ENCODE measurements around the gene PIK3C2G. TPM values are rescaled to one million over a fixed set of nuclear protein-coding genes. Genes with fewer than 3 reads are reported as not detected.
A peak's percentile ranks its signal among the peaks of the same experiment; 100 is the strongest.

The PIK3C2G gene
- total RNA-seq: 1.7 TPM

GRCh38 chr12:18261273-18261672 lies at the start of gene PIK3C2G:
PIK3C2G (plus strand) TSS chr12:18261518; CDS start chr12:18282082, 20,564 bp downstream.
- intact Hi-C loops (cut with DNase I): no loop called here
- no peak within 1 kb of the TSS for H3K27ac ChIP-seq
- H3K36me3 ChIP-seq: no peaks in the 10 kb centered on the region
- no peak for DNase-seq (ENCODE audit: extremely low spot score in 2 of 2)
- no peak within 1 kb of the TSS for H3K4me3 ChIP-seq
- TF ChIP-seq POLR2A (IDR thresholded peaks at IDR 0.05) (no peak), CTCF (IDR thresholded peaks at IDR 0.05) (no peak), POLR2AphosphoS5 (IDR thresholded peaks at IDR 0.05; ENCODE audit: insufficient read depth in 1 of 2, low read depth in 1 of 2) (peak in 1 of 2 donors; percentile 58)
- H3K4me1 ChIP-seq: no peaks in the 10 kb centered on the region
- no peaks in the 10 kb centered on the region for H3K9me3 ChIP-seq
- no peaks in the 10 kb centered on the region for H3K27me3 ChIP-seq

GRCh38 chr12:18217966-18218365 lies 43.4 kb upstream of the PIK3C2G start:
- H3K27me3 ChIP-seq: no peaks in the 10 kb centered on the region
- TF ChIP-seq CTCF (IDR thresholded peaks at IDR 0.05) (no peak), POLR2A (IDR thresholded peaks at IDR 0.05) (no peak), POLR2AphosphoS5 (IDR thresholded peaks at IDR 0.05; ENCODE audit: insufficient read depth in 1 of 2, low read depth in 1 of 2) (no peak)

GRCh38 chr12:18221726-18222125 lies 39.6 kb upstream of the PIK3C2G start:
- intact Hi-C loops (cut with DNase I): no loop called here
- no peaks in the 10 kb centered on the region for H3K27me3 ChIP-seq
- H3K4me3 ChIP-seq: no peak overlapping the region
- no peaks in the 10 kb centered on the region for H3K36me3 ChIP-seq
- no peak for DNase-seq (ENCODE audit: extremely low spot score in 2 of 2)
- TF ChIP-seq POLR2AphosphoS5 (IDR thresholded peaks at IDR 0.05; ENCODE audit: insufficient read depth in 1 of 2, low read depth in 1 of 2) (no peak), CTCF (IDR thresholded peaks at IDR 0.05) (no peak), POLR2A (IDR thresholded peaks at IDR 0.05) (no peak)
- H3K9me3 ChIP-seq: no peaks in the 10 kb centered on the region
- no peak overlapping the region for H3K27ac ChIP-seq
- no peaks in the 10 kb centered on the region for H3K4me1 ChIP-seq

More at GRCh38 chr12:18217966-18218365, 43.4 kb upstream of the PIK3C2G start:
- Histone ChIP-seq H3K27ac (no peak overlapping the region), H3K4me1 (no peaks in the 10 kb centered on the region), H3K4me3 (no peak overlapping the region), H3K9me3 (no peaks in the 10 kb centered on the region), H3K36me3 (no peaks in the 10 kb centered on the region)
- intact Hi-C loops (cut with DNase I): no loop called here
- no peak for DNase-seq (ENCODE audit: extremely low spot score in 2 of 2)

- no peak for DNase-seq (ENCODE audit: extremely low spot score in 2 of 2)
- Histone ChIP-seq H3K27me3 (no peaks in the 10 kb centered on the region), H3K4me3 (no peak overlapping the region), H3K27ac (no peak overlapping the region), H3K4me1 (no peaks in the 10 kb centered on the region), H3K9me3 (no peaks in the 10 kb centered on the region), H3K36me3 (no peaks in the 10 kb centered on the region)
- no peak for TF ChIP-seq POLR2A (IDR thresholded peaks at IDR 0.05)
- no peak for TF ChIP-seq POLR2AphosphoS5 (IDR thresholded peaks at IDR 0.05; ENCODE audit: insufficient read depth in 1 of 2, low read depth in 1 of 2)
- TF ChIP-seq CTCF (IDR thresholded peaks at IDR 0.05): no peak
- intact Hi-C loops (cut with DNase I): no loop called here
These were observed 38.6 kb upstream of the PIK3C2G start for GRCh38 chr12:18222699-18223098.

GRCh38 chr12:18224745-18225144 lies 36.6 kb upstream of the PIK3C2G start:
- intact Hi-C loops (cut with DNase I): no loop called here
- TF ChIP-seq POLR2A (IDR thresholded peaks at IDR 0.05) (no peak), CTCF (IDR thresholded peaks at IDR 0.05) (no peak), POLR2AphosphoS5 (IDR thresholded peaks at IDR 0.05; ENCODE audit: insufficient read depth in 1 of 2, low read depth in 1 of 2) (no peak)
- Histone ChIP-seq H3K4me1 (no peaks in the 10 kb centered on the region), H3K27me3 (no peaks in the 10 kb centered on the region), H3K9me3 (no peaks in the 10 kb centered on the region), H3K27ac (no peak overlapping the region), H3K36me3 (no peaks in the 10 kb centered on the region), H3K4me3 (no peak overlapping the region)
- DNase-seq (ENCODE audit: extremely low spot score in 2 of 2): no peak

Data from vagina (tissue), 2 donors.